Left ventricle myocardium superior (tissue), 1 donor: ENCODE data around the gene PRDM2. TPM values are rescaled to one million over a fixed set of nuclear protein-coding genes. Genes with fewer than 3 reads are reported as not detected.
"Not testable (repeated sequence)": the region's sequence is repeated elsewhere in the genome, so short reads cannot be mapped to it uniquely, and the experiment has no call there.

Experiments used
- ATAC-seq: fragments of 200-7000 bp; cut with Tn5 transposase; one replicate; pipeline ENCODE4 v1.9.1; 2020; ENCODE audit warnings: mild to moderate bottlenecking, moderate library complexity
- DNase-seq: peaks from one replicate; pipeline ENCODE4 v3.0.0-alpha.2; 2020
- intact Hi-C: fragments of 100-400 bp; cut with micrococcal nuclease; formaldehyde crosslinking; loops from one replicate; pipeline ENCODE4 v1.11.0; 2022
- total RNA-seq: library from RNA; stranded (reverse); fragmentation: NEBNext Ultra II Directional; extraction: Animal tissue kit (Norgen Biotek cat#: 25700); gene quantifications from one replicate; pipeline ENCODE4 v1.2.1, GENCODE V29; 2021
- donor health status: DM: no; HTN: yes; CAD: no; lungs with severe emphysema.

PRDM2 gene
- total RNA-seq, 1 donor from 2014 or later: 38.5 TPM

DNA sequence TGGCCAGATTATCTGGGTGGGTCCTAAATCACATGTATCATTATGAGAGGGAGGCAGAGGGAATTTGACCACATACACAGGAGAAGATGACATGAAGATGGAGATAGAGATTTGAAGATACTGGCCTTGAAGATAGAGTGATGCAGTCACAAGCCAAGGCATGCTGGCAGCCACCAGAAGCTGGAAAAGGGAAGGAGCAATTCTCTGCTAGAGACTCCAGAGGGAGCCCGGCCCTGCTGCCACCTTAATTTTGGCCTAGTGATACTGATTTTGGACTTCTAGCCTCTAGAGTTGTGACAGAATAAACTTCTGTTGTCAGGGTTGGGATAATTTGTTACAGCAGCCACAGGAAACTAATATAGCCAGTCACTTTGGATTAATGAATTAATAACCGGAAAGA, 2.2 kb upstream of the PRDM2 start:
- intact Hi-C loops: no loop called here
- no peak for ATAC-seq
- DNase-seq: no peak

DNA sequence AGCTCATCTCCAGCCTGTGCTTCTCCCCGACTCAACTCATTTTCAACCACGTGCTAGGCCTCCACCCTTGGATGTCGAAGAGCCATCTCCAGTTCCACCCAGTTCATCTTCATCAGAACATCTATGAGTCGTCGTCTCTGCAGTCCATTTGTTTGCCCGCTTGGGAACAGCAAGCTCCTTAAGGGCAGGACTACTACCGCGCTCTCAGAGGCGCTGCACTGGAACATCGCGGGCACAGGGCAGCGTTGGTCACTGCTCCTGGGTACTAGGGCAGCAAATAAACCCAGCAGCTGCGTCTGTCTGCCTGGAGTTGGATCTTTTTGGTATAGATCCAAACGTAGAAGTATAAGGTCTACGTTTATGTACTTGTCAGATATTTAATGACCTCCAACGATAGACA, 478 bp upstream of the PRDM2 start:
- ATAC-seq: peak; percentile 13
- peak; percentile 39 for DNase-seq
- intact Hi-C loops: no loop called here

DNA sequence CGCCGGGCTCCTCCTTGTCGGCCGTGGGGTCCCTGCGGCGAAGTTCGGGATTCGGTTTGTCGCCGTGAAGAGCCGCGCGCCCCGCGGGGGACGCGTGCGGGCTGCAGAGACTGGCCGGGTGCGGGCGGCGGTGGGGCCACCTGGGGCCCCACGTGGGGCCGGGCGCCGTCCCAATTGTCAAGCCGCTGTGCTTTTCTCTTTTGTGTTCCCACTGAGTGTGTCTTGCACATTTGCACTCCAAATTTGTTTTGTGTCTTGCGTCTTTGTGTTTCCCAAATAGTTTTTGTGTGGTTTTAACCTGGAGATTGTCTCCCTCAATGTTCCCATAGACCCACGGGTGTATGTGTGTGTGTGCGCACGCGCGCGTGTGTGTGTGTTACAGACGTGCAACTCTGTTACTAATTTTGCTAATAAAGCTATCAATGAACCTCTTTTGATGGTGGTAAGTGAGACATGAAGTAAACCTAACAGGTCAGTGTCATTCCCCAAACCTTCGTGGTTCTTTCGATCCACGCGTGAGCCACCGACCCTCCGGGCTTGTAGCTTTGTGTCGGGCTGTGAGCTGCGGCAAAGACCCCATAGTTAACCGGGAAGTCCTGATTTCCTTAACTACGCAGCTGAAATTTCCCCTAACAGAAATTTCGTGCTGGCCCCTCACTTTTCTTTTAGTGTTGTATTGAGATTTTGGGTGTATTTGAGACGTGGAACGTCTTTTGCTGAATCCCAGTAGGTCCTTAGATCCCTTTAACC, 708 bp downstream of the PRDM2 start:
- ATAC-seq: peak; percentile 73
- DNase-seq: peak; percentile 65
- intact Hi-C loops: no loop called here

DNA sequence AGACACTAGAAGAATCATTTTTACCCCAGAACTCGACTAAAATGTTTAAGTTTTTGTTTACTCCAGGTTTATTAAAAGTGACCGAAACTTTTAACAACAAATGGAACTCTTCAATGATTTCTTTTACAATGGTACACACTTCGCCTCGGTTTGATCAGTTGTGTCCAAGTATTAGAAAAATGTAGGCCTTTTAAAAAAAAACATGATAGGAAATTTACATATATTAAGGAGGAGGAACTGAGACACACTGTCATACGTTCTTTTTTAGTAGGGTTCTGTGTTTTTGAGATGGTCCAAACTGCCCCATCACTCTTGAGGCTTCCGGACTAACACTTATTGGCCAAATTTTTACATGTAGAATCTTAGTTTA, 1.3 kb downstream of the PRDM2 start:
- DNase-seq (no peak), ATAC-seq (no peak)
- intact Hi-C loops: no loop called here

DNA sequence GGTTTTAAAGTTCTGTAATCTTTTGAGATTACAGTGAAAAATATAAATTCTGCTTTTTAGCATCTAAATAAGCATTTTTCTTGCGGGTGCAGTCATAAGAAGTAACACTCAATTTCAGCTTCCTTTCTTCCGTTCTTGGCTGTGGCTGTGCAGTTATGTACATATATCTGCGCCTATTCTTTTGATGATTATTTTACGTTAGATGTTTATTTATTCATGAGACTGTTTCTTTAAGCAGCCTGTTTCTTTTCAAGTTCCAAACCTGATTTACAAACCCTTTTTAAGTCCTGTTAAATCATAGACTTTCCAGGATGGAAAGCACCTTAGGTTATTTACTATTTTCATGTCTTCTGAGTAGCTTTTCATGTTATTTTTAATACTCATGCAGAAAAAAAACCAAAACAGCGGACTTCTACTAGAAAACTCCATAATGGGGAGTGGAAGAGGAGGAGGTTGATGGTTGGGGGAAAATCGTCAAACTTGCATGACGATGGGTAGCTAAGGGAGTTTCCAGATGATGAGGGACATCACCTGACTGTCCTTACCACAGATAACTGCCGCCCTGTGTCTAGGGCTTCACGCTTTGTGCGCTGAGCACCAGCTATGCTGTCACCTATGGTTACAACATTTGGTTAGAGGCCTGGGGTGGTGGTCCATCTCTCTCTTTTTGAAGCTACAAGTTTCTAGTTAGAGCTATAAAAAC, 2.6 kb downstream of the PRDM2 start:
- ATAC-seq (no peak), DNase-seq (no peak)
- intact Hi-C loops: no loop called here

DNA sequence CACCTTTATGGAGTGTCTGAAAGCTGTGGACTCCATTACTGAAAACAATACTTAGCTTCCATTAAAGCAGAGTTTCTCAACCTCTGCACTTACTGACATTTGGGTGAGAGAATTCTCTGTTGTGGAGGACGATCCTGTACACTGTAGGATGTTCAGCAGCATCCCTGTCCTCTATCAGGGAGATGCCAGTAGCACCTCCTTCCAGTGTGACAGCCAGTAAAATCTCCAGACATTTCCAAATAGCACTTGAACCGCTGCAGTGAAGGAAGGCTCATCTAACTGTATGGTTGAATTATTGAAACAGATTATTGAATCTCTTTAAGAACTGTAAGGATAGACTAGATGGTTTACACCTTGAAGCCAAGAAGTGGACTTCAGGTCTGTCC, 3.1 kb downstream of the PRDM2 start:
- intact Hi-C loops: no loop called here
- no peak for ATAC-seq

DNA sequence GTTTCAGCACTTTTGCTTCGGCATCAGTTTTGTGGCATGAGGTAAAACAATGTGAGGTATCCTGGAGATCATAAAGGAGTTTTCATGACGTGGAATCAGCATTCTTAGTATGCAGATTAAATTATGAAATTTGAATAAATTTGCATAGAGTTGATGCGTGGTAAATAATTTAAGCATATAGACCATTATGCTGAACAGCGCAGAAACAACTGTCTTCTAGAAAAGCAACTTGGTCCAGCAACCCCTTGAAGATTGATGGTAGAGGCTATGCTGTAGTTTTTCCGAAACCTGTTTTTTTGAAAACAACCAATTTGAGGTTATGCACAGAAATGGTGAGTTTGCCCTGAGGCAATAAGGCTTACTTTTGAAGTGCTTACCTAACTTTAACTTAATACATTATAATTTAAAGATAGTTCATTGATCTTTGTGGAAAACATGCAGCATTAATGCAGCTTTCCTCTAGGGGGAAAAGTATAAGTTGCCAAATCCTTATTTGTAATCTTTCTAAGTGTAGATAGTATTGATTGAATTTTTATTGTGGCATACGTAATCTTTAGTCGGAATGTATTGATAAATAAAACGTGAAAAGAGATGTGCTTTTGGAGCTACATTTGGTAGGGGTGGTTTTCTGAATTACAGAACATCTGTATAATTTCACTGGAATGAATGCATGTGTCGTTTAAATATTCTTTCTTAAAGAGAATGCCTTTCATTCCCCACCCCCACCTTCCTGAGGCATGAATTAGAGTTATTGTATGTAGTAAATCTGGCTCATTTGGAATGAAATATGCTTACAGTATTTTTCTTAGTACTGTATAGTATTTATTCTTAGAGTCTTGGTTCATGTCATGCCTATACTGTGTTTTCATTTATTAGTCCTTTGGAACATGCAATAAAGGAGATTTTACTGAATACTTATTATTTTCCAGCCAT, 3.8 kb downstream of the PRDM2 start:
- ATAC-seq (no peak), DNase-seq (no peak)
- intact Hi-C loops: no loop called here

More for the DNA sequence above, 3.1 kb downstream of the PRDM2 start:
- no peak for DNase-seq

DNA sequence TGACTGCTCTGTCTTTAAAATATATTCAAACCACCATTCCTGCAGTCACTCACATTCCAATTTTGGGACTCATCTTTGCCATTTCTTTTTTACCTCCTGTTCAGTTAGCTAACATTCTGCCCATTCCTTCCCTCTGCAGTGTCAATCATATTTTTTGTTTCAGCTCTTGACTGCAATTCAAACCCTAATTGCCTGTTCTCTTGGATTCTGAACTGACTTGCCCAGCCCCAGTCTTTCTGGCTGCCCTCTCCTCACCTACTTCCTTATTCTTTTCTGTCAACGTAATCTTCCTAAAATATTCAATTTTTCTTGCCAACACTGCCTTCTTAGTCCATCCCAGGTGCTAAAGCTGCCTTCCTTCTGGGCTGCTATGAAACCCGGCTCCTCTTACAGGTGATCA, 6.1 kb downstream of the PRDM2 start:
- intact Hi-C loops: no loop called here
- no peak for DNase-seq
- ATAC-seq: no peak

DNA sequence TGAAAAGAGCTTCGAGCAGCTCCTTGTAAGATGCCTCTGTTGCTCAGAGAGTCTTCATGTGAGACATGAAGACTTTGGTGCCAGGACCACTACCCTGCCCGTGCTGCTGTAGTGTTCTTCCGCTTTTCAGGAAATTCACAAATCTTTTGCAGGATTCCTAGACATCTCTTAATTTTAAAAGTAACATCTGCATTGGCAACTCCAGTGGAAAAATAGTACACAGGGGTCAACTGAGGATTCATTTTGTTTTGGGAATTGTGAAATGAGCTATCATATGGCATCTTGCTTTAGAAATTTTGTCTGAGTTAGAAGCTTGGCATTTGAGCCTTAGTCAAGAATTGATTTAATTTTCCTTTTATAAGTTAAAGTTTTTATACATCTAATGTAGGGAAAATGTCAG, 7.2 kb downstream of the PRDM2 start:
- ATAC-seq (no peak), DNase-seq (no peak)
- intact Hi-C loops: no loop called here

DNA sequence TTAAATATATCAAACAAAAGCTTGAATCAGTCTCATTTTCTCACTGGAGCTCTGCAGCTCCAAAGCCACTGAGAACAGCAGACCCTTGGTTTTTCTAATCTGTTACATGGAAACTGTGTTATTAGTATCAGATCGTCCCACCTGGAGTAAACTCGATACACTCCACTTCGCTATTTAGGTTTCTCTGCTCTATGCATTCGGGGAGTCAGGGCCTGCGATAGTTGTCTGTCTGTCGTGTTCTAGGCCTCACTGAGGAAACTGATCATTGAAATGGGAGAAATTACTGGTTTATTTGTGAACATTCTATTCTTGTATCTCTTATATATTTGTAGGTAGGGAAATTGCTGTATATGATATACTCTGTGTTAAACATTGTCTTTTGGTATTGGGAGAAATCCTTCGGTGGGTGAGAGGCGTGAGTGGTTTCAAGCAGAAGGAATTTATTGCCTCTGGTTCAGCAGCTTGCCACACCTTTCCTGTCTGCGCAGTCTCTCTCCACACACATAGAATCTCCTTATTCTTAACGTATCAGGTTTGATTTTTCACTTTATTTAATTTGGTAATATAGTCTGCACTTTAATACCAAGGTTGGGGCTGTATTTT, 8.5 kb downstream of the PRDM2 start:
- DNase-seq: no peak
- intact Hi-C loops: no loop called here
- no peak for ATAC-seq

DNA sequence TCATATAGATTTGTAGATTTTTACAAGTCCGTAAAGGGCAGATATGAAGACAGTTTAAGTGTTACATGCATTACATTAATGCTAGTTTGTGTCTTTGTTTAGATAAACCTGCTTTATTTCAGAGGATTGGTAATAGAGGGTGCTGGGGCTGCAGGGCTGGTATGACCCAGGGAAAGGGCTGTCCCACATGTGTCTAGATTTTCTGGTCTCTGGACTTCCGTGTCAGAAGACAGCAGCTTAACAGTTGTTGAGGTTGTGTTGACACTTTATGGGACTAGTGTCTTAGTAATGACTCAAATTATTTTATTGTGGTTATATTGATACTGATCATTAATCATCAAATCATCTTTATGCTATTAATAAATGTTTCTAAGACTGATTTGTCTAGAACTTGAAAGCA, 10.1 kb downstream of the PRDM2 start:
- no peak for ATAC-seq
- intact Hi-C loops: loop anchor here (5.0 kb wide), 1 partner anchor 128 kb away; the partner anchor contains the start of gene PDPN
- no peak for DNase-seq

DNA sequence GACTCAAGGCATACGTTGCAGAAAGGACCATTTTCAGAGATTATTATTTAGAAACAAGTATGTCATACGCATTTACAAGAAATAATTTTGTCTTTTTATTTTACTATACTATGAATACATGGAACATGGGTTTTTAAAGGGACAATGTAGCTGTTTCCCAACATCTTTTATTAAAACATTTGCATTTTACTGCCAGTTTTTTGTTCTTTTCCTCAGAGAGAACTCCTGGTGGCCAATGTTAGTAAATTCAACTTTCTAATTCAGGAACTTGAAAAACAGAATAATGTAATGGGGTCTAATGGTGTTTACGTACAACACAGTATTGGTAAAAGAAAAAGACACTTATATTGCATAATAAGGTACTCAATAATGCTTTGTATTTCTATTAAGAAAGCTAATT, 14.9 kb downstream of the PRDM2 start:
- no peak for DNase-seq
- intact Hi-C loops: loop anchor here (5.0 kb wide), 1 partner anchor 133 kb away; the partner anchor contains the start of gene PDPN
- no peak for ATAC-seq

DNA sequence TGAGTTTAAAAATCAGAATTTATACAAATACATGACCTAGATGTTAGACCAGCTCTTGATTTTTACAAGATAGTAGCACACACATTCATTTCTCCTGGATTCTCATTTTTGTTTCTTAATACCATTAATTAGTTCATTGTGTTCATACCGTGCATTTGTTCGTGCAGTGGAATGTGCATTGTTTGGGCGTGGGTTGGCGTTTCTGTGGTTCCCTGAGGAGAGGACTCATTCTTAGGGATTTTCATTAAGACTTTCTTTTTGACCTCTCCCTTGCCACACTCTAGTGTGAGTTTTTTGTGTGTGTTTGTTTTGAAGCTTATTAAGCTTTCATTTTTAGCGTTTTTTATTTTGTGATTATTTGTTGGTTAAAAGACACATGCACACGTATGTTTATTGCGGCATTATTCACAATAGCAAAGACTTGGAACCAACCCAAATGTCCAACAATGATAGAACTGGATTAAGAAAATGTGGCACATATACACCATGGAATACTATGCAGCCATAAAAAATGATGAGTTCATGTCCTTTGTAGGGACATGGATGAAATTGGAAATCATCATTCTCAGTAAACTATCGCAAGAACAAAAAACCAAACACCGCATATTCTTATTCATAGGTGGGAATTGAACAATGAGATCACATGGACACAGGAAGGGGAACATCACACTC, 15.8 kb downstream of the PRDM2 start:
- intact Hi-C loops, ATAC-seq, DNase-seq: not testable (repeated sequence)

DNA sequence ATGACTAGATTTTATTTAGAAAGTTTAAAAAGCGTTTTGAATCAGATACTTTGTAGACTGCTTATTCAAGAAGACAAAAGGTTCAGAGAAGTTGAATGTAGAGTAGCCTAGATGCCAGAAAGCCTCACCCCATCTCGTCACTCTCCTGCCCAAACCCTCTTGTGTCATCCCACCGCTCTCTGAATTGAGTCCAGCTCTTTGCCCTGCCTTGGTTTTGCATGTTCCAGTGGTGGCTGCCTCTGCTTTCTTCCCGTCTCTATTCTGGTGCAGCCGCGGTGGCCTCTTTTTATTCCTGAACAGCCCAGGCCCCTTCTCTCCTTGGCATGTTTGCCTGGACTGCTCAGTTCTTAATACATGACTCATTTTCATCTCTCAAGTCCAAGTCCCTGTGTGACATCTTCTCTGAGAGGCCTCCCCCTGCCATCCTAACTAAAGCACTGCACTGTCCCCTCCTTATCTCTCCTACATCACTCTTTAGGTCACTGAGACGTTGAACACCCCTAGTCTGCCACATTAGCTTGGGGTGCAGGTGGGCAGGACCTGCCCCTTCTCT, 22.9 kb downstream of the PRDM2 start:
- ATAC-seq: no peak
- intact Hi-C loops: no loop called here
- DNase-seq: no peak

DNA sequence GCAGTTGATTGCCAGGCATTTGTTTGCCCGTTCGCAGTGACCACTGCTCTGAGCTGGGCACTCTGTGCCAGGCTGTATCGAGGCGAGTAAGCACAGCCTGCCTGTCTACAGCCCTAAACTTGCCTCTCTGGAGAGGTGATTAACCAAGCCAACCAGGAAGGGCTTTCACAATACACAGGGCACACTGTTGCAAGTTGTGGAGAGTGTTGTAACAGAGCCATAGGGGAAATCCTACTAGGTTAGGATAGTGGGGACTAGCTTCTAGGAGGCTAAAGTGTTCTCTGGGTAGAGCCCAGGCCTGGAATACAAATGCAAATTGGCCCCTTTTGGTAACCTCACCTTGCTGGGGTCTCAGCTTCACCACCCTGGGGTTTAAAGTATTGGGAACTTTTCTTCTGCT, 23.8 kb downstream of the PRDM2 start:
- intact Hi-C loops: no loop called here
- DNase-seq: no peak
- peak; percentile 46 for ATAC-seq

DNA sequence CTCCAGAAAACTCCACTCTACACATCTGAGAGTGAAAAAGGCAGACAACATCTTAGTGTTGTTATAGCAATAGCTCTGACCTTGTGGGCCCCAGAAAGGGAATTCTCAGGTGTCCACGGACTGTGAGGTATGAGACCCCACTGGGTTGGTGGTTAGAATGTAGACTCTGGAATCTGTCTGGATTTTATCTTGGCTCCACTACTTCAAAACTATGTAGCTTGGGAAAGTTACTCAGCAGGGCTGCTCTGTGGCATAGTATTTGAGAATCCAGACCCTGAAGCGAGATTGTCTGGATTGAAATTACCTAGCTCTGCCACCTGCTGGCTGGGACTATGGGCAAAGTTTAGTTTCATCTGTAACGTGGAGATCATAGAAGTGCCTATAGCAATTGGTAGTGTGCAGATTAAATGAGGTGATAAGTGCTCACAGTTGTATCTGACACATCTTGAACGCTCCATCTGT, 25.8 kb downstream of the PRDM2 start:
- intact Hi-C loops: no loop called here

DNA sequence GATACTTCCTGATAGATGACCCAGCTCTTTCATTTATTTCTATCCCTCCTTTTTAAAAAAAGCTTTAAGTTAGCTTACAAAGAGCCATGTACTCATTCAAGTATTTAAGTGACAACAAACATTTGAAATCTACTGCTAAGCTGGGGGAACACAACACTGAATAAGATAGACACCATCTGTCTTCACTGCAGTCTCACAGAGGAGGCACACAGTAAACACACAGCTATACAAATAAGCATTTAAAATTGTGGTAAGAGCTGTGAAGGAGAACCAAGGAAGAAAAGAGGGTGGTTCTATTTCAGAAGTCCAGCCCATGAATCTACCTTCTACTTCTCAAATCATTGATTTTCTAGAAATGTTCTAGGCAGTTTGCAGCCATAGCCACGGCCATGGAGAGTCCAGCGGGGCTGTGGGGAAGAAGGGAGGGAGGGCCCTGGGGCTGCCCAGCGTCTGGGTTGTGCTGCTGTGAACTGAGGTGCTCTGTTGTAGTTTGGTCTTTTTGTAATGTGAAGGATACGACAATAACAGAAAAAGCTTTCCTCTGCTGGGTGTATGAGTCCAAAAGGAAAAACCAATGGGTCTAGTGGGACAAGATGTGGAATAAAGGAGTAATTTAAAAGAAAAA, 28.2 kb downstream of the PRDM2 start:
- ATAC-seq: no peak
- no peak for DNase-seq
- intact Hi-C loops: no loop called here

More for the DNA sequence above, 25.8 kb downstream of the PRDM2 start:
- DNase-seq (no peak), ATAC-seq (peak; percentile 38)

DNA sequence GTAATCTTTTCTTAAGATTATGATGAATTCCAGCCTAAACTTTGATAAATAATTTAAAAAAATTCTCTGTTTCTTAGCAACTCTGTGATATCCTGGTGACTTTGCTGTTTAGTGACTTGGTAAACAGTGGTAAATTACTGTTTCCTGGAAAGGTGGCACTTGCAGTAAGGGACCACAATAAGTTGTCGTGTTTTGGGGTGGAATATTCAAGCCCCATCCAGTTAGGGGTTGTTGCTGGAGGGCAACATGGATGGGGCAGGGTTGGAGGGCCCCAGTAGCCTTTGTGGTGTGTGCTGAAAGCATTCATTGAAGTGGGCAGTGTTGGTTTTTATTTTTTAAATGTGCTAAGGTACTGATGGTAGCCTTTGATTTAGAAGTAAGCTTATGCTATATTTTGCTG, 30.3 kb downstream of the PRDM2 start:
- no peak for ATAC-seq
- DNase-seq: no peak
- intact Hi-C loops: no loop called here
